H1 (cell line): ENCODE data around the gene NEDD8. TPM values are rescaled to one million over a fixed set of nuclear protein-coding genes. Genes with fewer than 3 reads are reported as not detected.

Source experiments
- HDAC2 ChIP-seq, 2 experiments: fragments of 300-600 bp in 1 of 2; sonication (generic) in 1 of 2; IDR thresholded peaks; 2 replicates each; pipeline ENCODE4 v1.6.1; 2011 to 2012; ENCODE audit warnings: low read depth in 2 of 2, low read length in 2 of 2, mild to moderate bottlenecking in 2 of 2, moderate library complexity in 2 of 2, borderline replicate concordance in 1 of 2, inconsistent platforms in 1 of 2
- HDAC6 ChIP-seq: IDR thresholded peaks from one replicate; pipeline ENCODE4 v1.7.1; 2012; ENCODE audit warnings: low read depth, mild to moderate bottlenecking, inconsistent platforms, low read length, moderate library complexity
- POU5F1 ChIP-seq: IDR thresholded peaks from 2 replicates; pipeline ENCODE4 v1.6.1; 2011; ENCODE audit warnings: low read depth, mild to moderate bottlenecking, low read length, moderate library complexity
- SRF ChIP-seq: IDR thresholded peaks from 2 replicates; pipeline ENCODE4 v1.6.1; 2011; ENCODE audit warnings: mild to moderate bottlenecking, low read depth, low read length, moderate library complexity
- TBP ChIP-seq: IDR thresholded peaks from 2 replicates; pipeline ENCODE4 v1.6.1; 2011; ENCODE audit warnings: low read depth, low read length, improper control_type of control experiment
- polyA plus RNA-seq, 7 experiments: library from polyadenylated mRNA; depleted of rRNA in 3 of 7; stranded (reverse) in 5 of 7; unstranded in 2 of 7; fragments of >200 nt in 5 of 7; fragments of 200-250 nt in 2 of 7; gene quantifications; 1 replicate in 5 of 7; 2 replicates in 1 of 7; 4 replicates in 1 of 7; pipeline versions ENCODE4 v1.2.1 to v1.2.3, GENCODE V29; 2011 to 2013; ENCODE audit warnings: missing spikeins in 2 of 7, mixed read lengths in 2 of 7
- total RNA-seq: library from RNA; stranded (reverse); fragmentation: NEBNext Ultra II Directional; extraction: Animal tissue kit (Norgen Biotek cat#: 25700); gene quantifications from 2 replicates; pipeline ENCODE4 v1.2.1, GENCODE V29; 2021

The NEDD8 gene
- total and polyA plus RNA-seq, 2 of the 8 experiments (the other 6 are each of a cell fraction or from before 2014, with no cell fraction given) = 253 to 317 TPM

GRCh38 chr14:24184104-24184970 lies 47.8 kb downstream of the NEDD8 start (continued):
- TF ChIP-seq HDAC6 (no peak), HDAC2 (IDR thresholded peaks at IDR 0.05; ENCODE audit: borderline replicate concordance in 1 of 2, low read depth in 2 of 2, low read length in 2 of 2) (no peak), SRF (no peak), TBP (no peak), POU5F1 (no peak)
